ENCODE data around the gene HCFC2. TPM values are rescaled to one million over a fixed set of nuclear protein-coding genes. Genes with fewer than 3 reads are reported as not detected.

HCFC2 gene
- total and polyA plus RNA-seq, 2 of the 8 experiments (the other 6 are each of a cell fraction or from before 2014, with no cell fraction given): 0.62 to 1.8 TPM

GRCh38 chr12:104134882-104135281 lies 70.6 kb downstream of the HCFC2 start:
- no peak overlapping the region for H3K18ac ChIP-seq (ENCODE audit: extremely low read depth, low read length)
- no peak overlapping the region for H2BK5ac ChIP-seq (ENCODE audit: low read depth, low read length)
- no peak overlapping the region for H3K56ac ChIP-seq (replicated peaks; ENCODE audit: insufficient read length, low read depth, low read length)
- H2AFZ ChIP-seq (ENCODE audit: low read length): no peak overlapping the region
- peaks cover 3 to 9% (median 6%) of the 10 kb centered on the region in 4 experiments; a peak in 6 of 7 replicates for H3K4me1 ChIP-seq (replicated peaks in 1 of 4; ENCODE audit: control insufficient read depth in 3 of 4, insufficient read depth in 4 of 4, low read length in 3 of 4)
- H2BK15ac ChIP-seq (ENCODE audit: low read length): no peak overlapping the region
- TF ChIP-seq SP4 (IDR thresholded peaks at IDR 0.05; ENCODE audit: low read length): no peak
- TF ChIP-seq GTF2F1 (IDR thresholded peaks at IDR 0.05; ENCODE audit: borderline replicate concordance, low read depth, low read length): no peak
- no peak for TF ChIP-seq RAD21 (IDR thresholded peaks at IDR 0.05 in 1 of 2, conservative IDR thresholded peaks at IDR 0.05 in 1 of 2; ENCODE audit: low read depth in 2 of 2, low read length in 2 of 2)
- no peak for TF ChIP-seq TAF7 (optimal IDR thresholded peaks at IDR 0.05; ENCODE audit: borderline replicate concordance, low read depth, low read length)
- TF ChIP-seq TBP (IDR thresholded peaks at IDR 0.05; ENCODE audit: low read depth, low read length): no peak
- TF ChIP-seq FOSL1 (IDR thresholded peaks at IDR 0.05; ENCODE audit: insufficient read depth, low read depth, low read length): no peak
- no peak for TF ChIP-seq KDM1A (IDR thresholded peaks at IDR 0.05; ENCODE audit: borderline replicate concordance, low read length)
- TF ChIP-seq ZNF274 (IDR thresholded peaks at IDR 0.05; ENCODE audit: borderline replicate concordance, extremely low read depth, low read length): no peak
- no peak overlapping the region for H4K5ac ChIP-seq (ENCODE audit: insufficient read length, low read depth, low read length)
- H3K9ac ChIP-seq (replicated peaks in 1 of 4; ENCODE audit: extremely low read depth in 1 of 4, low read depth in 3 of 4, low read length in 3 of 4): no peak overlapping the region
- H3K27me3 ChIP-seq (replicated peaks in 1 of 4; ENCODE audit: control insufficient read depth in 3 of 4, extremely low read depth in 1 of 4, insufficient read depth in 3 of 4, low read length in 3 of 4): 0 out of 7 replicates have a peak, but pooled peaks cover 0 to 3% (median 0%) of the 10 kb centered on the region in 4 experiments
- POLR2A ChIA-PET (ENCODE audit: partially characterized antibody): interaction anchor here (0.8 to 4.2 kb wide), 2 partner anchors 8 to 76 kb away, joined by 3 to 28 read pairs; no protein-coding TSS in a partner anchor
- H2BK120ac ChIP-seq (replicated peaks; ENCODE audit: low read depth, low read length): no peak overlapping the region
- no peak overlapping the region for H3K4me3 ChIP-seq (ENCODE audit: extremely low read depth in 1 of 4, insufficient read depth in 2 of 4, low read depth in 3 of 4, low read length in 4 of 4)
- DNase-seq (ENCODE audit: low read depth in 1 of 2, low spot score in 2 of 2) (no peak), FAIRE-seq (no peak)
- H4K20me1 ChIP-seq (replicated peaks in 1 of 2; ENCODE audit: control insufficient read depth in 1 of 2, insufficient read depth in 2 of 2, low read length in 2 of 2): peaks cover 2 to 8% of the 10 kb centered on the region in 2 experiments
- peaks cover 11 to 67% of the 10 kb centered on the region in 2 experiments; a peak in 3 of 4 replicates for H3K79me2 ChIP-seq (ENCODE audit: control insufficient read depth in 1 of 2, insufficient read depth in 2 of 2, low read length in 2 of 2)
- H3K4me2 ChIP-seq (ENCODE audit: insufficient read depth in 1 of 2, low read depth in 2 of 2, low read length in 2 of 2): no peak overlapping the region
- CTCF ChIA-PET (ENCODE audit: partially characterized antibody): no interaction called here
- no peak overlapping the region for H3K23ac ChIP-seq (ENCODE audit: insufficient read length)
- no peak overlapping the region for H3K14ac ChIP-seq (ENCODE audit: insufficient read length)
- no peak overlapping the region for H3K4ac ChIP-seq (replicated peaks; ENCODE audit: insufficient read length, low read depth, low read length)
- no peaks in the 10 kb centered on the region for H3K9me3 ChIP-seq (ENCODE audit: insufficient read depth in 2 of 2, low read depth in 1 of 2, low read length in 1 of 2)
- H3K79me1 ChIP-seq (ENCODE audit: low read depth, low read length): peaks cover 5% of the 10 kb centered on the region; the same call in 1 of the 2 replicates
- H4K91ac ChIP-seq (replicated peaks; ENCODE audit: insufficient read length, low read length): no peak overlapping the region
- H2BK20ac ChIP-seq (ENCODE audit: low read length): no peak overlapping the region
- WGBS, 2 experiments (ENCODE audit: extremely low coverage in 1 of 2, insufficient coverage in 1 of 2, insufficient read length in 1 of 2, insufficient replicate concordance in 2 of 2, low coverage in 1 of 2, low lambda C conversion rate in 2 of 2, missing lambda C conversion rate in 1 of 2): 92% methylated on average over 1 of the region's 1 CpG; no CpG with 5 or more reads in 1 of the 2 experiments
- H3K23me2 ChIP-seq (ENCODE audit: low read depth, low read length): no peaks in the 10 kb centered on the region; the same call in 1 of the 2 replicates
- no peak overlapping the region for H3K27ac ChIP-seq (ENCODE audit: low read depth, low read length)
- H2AK5ac ChIP-seq (ENCODE audit: low read depth, low read length): no peak overlapping the region
- H2BK12ac ChIP-seq (ENCODE audit: low read depth, low read length): no peak overlapping the region
- H4K8ac ChIP-seq (ENCODE audit: extremely low read depth, insufficient read depth, low read length): no peak overlapping the region
- H3K36me3 ChIP-seq (ENCODE audit: control insufficient read depth in 2 of 4, insufficient read depth in 4 of 4, low read length in 3 of 4): peaks cover 3 to 46% (median 20%) of the 10 kb centered on the region in 4 experiments

Measured in H1 (cell line).